ENCODE measurements around the gene UGDH. TPM values are rescaled to one million over a fixed set of nuclear protein-coding genes. Genes with fewer than 3 reads are reported as not detected.

UGDH gene
- total and polyA plus RNA-seq, 9 of the 15 experiments (the other 6 are each of a cell fraction or from before 2014, with no cell fraction given): 5.5 to 21.7 (median 16.2) TPM

GRCh38 chr4:39526765-39527295 lies 409 bp downstream of the UGDH start (continued):
- TF ChIP-seq ZBTB9 (CRISPR knock-in tag; IDR thresholded peaks at IDR 0.05) (0 out of 2 replicates have a peak, but pooled peaks have one; percentile 37), RNF2 (IDR thresholded peaks at IDR 0.05) (peak; percentile 15), CBFA2T3 (IDR thresholded peaks at IDR 0.05) (0 out of 2 replicates have a peak, but pooled peaks have one; percentile 8), SIN3B (IDR thresholded peaks at IDR 0.05; ENCODE audit: low read depth) (no peak), SMAD3 (CRISPR knock-in tag; conservative IDR thresholded peaks at IDR 0.05) (no peak), ERF (CRISPR knock-in tag; IDR thresholded peaks at IDR 0.05) (0 out of 2 replicates have a peak, but pooled peaks have one; percentile 36), CHD1 (IDR thresholded peaks at IDR 0.05; ENCODE audit: low read length) (peak; percentile 77), ZBTB12 (CRISPR knock-in tag; IDR thresholded peaks at IDR 0.05) (no peak), DDX20 (tag; IDR thresholded peaks at IDR 0.05; ENCODE audit: low read depth) (no peak), ZNF830 (CRISPR knock-in tag; IDR thresholded peaks at IDR 0.05) (0 out of 2 replicates have a peak, but pooled peaks have one; percentile 82), MECOM (CRISPR knock-in tag; IDR thresholded peaks at IDR 0.05) (no peak), SMAD1 (IDR thresholded peaks at IDR 0.05; ENCODE audit: low read depth, low read length, partially characterized antibody) (no peak), HMGXB4 (CRISPR knock-in tag; IDR thresholded peaks at IDR 0.05) (0 out of 2 replicates have a peak, but pooled peaks have one; percentile 26), SAP30 (IDR thresholded peaks at IDR 0.05; ENCODE audit: borderline replicate concordance, insufficient read depth, low read depth, low read length, poor library complexity, severe bottlenecking) (peak; percentile 30)
- TF ChIP-seq, protein P1, sequence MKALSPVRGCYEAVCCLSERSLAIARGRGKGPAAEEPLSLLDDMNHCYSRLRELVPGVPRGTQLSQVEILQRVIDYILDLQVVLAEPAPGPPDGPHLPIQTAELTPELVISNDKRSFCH (CRISPR knock-in tag; IDR thresholded peaks at IDR 0.05): no peak
- TF ChIP-seq, protein P1 (tag; IDR thresholded peaks at IDR 0.05): peak; percentile 47; the same call in 1 of the 2 replicates
- TF ChIP-seq, protein P2, sequence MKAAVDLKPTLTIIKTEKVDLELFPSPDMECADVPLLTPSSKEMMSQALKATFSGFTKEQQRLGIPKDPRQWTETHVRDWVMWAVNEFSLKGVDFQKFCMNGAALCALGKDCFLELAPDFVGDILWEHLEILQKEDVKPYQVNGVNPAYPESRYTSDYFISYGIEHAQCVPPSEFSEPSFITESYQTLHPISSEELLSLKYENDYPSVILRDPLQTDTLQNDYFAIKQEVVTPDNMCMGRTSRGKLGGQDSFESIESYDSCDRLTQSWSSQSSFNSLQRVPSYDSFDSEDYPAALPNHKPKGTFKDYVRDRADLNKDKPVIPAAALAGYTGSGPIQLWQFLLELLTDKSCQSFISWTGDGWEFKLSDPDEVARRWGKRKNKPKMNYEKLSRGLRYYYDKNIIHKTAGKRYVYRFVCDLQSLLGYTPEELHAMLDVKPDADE (conservative IDR thresholded peaks at IDR 0.05; ENCODE audit: control insufficient read depth, low read depth, low read length): 0 out of 2 replicates have a peak, but pooled peaks have one; percentile 11
